T47D (cell line): ENCODE data around the gene PCIF1.

Experiments used
- DNase-seq, 2 experiments: peaks; one replicate each; pipeline versions ENCODE4 v3.0.0 to v3.0.0-alpha.2; 2011 to 2012; ENCODE audit warnings: low read depth in 1 of 2, low spot score in 1 of 2
- JUND ChIP-seq: IDR thresholded peaks from 2 replicates; pipeline ENCODE4 v1.6.1; 2012; ENCODE audit warnings: low read depth
- in situ Hi-C: cut with HindIII; loops from 2 replicates; pipeline ENCODE4 v1.10.0; 2016; ENCODE audit warnings: low sequenced_read_pairs, low pct_unique_long_range_greater_than_20kb

The PCIF1 gene

GRCh38 chr20:45937765-45938164 lies 3.3 kb downstream of the PCIF1 start:
- no peak for TF ChIP-seq JUND
- in situ Hi-C loops: no loop called here
- DNase-seq: no peak

GRCh38 chr20:45938727-45939438 lies 4.4 kb downstream of the PCIF1 start:
- no peak for DNase-seq
- in situ Hi-C loops: no loop called here
- no peak for TF ChIP-seq JUND

- in situ Hi-C loops: no loop called here
- no peak for TF ChIP-seq JUND
- no peak for DNase-seq
Measured at GRCh38 chr20:45940053-45940452, 5.6 kb downstream of the PCIF1 start.

GRCh38 chr20:45940469-45940868 lies 6.0 kb downstream of the PCIF1 start:
- in situ Hi-C loops: no loop called here
- no peak for TF ChIP-seq JUND
- DNase-seq: no peak

- DNase-seq: no peak
- no peak for TF ChIP-seq JUND
- in situ Hi-C loops: no loop called here
Measured at GRCh38 chr20:45943613-45944012, 9.1 kb downstream of the PCIF1 start.

GRCh38 chr20:45944151-45944964 lies 9.9 kb downstream of the PCIF1 start:
- DNase-seq: no peak
- no peak for TF ChIP-seq JUND
- in situ Hi-C loops: no loop called here

GRCh38 chr20:45944965-45945677 lies 10.6 kb downstream of the PCIF1 start:
- in situ Hi-C loops: no loop called here
- DNase-seq: peak in 1 of 2 experiments; percentile 47
- no peak for TF ChIP-seq JUND

- no peak for TF ChIP-seq JUND
- in situ Hi-C loops: no loop called here
- no peak for DNase-seq
Measured at GRCh38 chr20:45945678-45946148, 11.2 kb downstream of the PCIF1 start.

GRCh38 chr20:45946149-45946970 lies 11.9 kb downstream of the PCIF1 start:
- no peak for DNase-seq

GRCh38 chr20:45947110-45947866 lies 12.8 kb downstream of the PCIF1 start:
- DNase-seq: no peak
- TF ChIP-seq JUND: no peak
- in situ Hi-C loops: no loop called here

More at GRCh38 chr20:45946149-45946970, 11.9 kb downstream of the PCIF1 start:
- TF ChIP-seq JUND: no peak
- in situ Hi-C loops: no loop called here

GRCh38 chr20:45948261-45948733 lies 13.8 kb downstream of the PCIF1 start:
- in situ Hi-C loops: no loop called here
- no peak for DNase-seq
- no peak for TF ChIP-seq JUND
